Measurements from ENCODE around the gene SYN1. TPM values are rescaled to one million over a fixed set of nuclear protein-coding genes. Genes with fewer than 3 reads are reported as not detected.
A peak's percentile ranks its signal among the peaks of the same experiment; 100 is the strongest.

Gene SYN1
- total RNA-seq, 3 donors from 2014 or later: 0.78 to 4.1 (median 1.6) TPM

- intact Hi-C loops (cut with DNase I, micrococcal nuclease): no loop called here
- peak overlapping the region; percentile 17 for H3K4me3 ChIP-seq
- peaks cover 6% of the 10 kb centered on the region for H3K4me1 ChIP-seq (ENCODE audit: low read depth)
- DNase-seq (no peak), ATAC-seq (no peak)
- no peaks in the 10 kb centered on the region for H3K36me3 ChIP-seq (ENCODE audit: low read depth)
- no peak for TF ChIP-seq CTCF (IDR thresholded peaks at IDR 0.05)
- H3K9me3 ChIP-seq: no peaks in the 10 kb centered on the region
Measured at GRCh38 chrX:47561659-47562151, 58.0 kb downstream of the SYN1 start.

GRCh38 chrX:47560934-47561658, 58.6 kb downstream of the SYN1 start, which contains the start of gene ARAF:
TSS of gene ARAF (plus strand) at chrX:47561205. CDS start at chrX:47562968, 1,763 bp downstream.
- Histone ChIP-seq H3K4me3 (peak within 1 kb of the TSS; percentile 17), H3K4me1 (ENCODE audit: low read depth) (peaks cover 6% of the 10 kb centered on the region), H3K36me3 (ENCODE audit: low read depth) (no peaks in the 10 kb centered on the region), H3K9me3 (no peaks in the 10 kb centered on the region)
- intact Hi-C loops (cut with DNase I, micrococcal nuclease): no loop called here
- ATAC-seq: peak; percentile 92
- TF ChIP-seq CTCF (IDR thresholded peaks at IDR 0.05): no peak
- DNase-seq: peak; percentile 94 to 97 (median 95)

- DNase-seq: no peak
Measured at GRCh38 chrX:47560179-47560933, 59.3 kb downstream of the SYN1 start.

GRCh38 chrX:47558436-47558835, 61.2 kb downstream of the SYN1 start:
- no peaks in the 10 kb centered on the region for H3K9me3 ChIP-seq
- no peaks in the 10 kb centered on the region for H3K36me3 ChIP-seq (ENCODE audit: low read depth)
- H3K4me3 ChIP-seq: no peak overlapping the region
- TF ChIP-seq CTCF (IDR thresholded peaks at IDR 0.05): no peak
- DNase-seq (peak in 1 of 3 donors; percentile 37), ATAC-seq (no peak)
- H3K4me1 ChIP-seq (ENCODE audit: low read depth): peaks cover 6% of the 10 kb centered on the region
- intact Hi-C loops (cut with DNase I, micrococcal nuclease): no loop called here

More at GRCh38 chrX:47560179-47560933, 59.3 kb downstream of the SYN1 start:
- Histone ChIP-seq H3K4me3 (no peak overlapping the region), H3K4me1 (ENCODE audit: low read depth) (peaks cover 6% of the 10 kb centered on the region), H3K36me3 (ENCODE audit: low read depth) (no peaks in the 10 kb centered on the region), H3K9me3 (no peaks in the 10 kb centered on the region)
- intact Hi-C loops (cut with DNase I, micrococcal nuclease): no loop called here
- no peak for TF ChIP-seq CTCF (IDR thresholded peaks at IDR 0.05)
- no peak for ATAC-seq

GRCh38 chrX:47556045-47556623, 63.5 kb downstream of the SYN1 start:
- DNase-seq (peak; percentile 88 to 92 (median 91)), ATAC-seq (peak; percentile 89)
- no peaks in the 10 kb centered on the region for H3K36me3 ChIP-seq (ENCODE audit: low read depth)
- no peaks in the 10 kb centered on the region for H3K9me3 ChIP-seq
- no peak for TF ChIP-seq CTCF (IDR thresholded peaks at IDR 0.05)
- H3K4me3 ChIP-seq: no peak overlapping the region
- intact Hi-C loops (cut with DNase I, micrococcal nuclease): no loop called here
- H3K4me1 ChIP-seq (ENCODE audit: low read depth): no peaks in the 10 kb centered on the region

Data from mucosa of descending colon (tissue), 3 donors.